ENCODE measurements around the gene PDK1. TPM values are rescaled to one million over a fixed set of nuclear protein-coding genes. Genes with fewer than 3 reads are reported as not detected.

PDK1 gene
- total RNA-seq, 1 experiment from 2014 or later = 74.7 TPM

DNA sequence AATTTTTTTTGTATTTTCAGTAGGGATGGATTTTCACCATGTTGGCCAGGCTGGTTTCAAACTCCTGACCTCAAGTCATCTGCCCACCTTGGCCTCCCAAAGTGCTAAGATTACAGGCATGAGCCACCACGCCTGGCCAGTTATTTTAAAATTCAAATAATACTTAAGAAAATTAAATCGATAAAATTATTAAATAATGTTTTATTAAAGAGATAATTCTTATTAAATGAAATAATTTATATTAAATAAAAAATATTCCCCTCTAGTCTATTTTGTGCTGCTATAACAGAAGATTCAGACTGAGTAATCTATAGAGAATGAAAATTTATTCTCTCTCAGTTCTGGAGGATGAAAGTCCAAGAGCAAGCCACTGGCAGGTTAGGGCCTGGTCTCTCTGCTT, 61.2 kb downstream of the PDK1 start:
- Mint-ChIP-seq H3K27ac (no peak overlapping the region), H3K36me3 (ENCODE audit: insufficient read depth in 1 of 3, low read depth in 3 of 3) (peaks cover 12 to 15% (median 14%) of the 10 kb centered on the region in 3 experiments; a peak in 6 of 7 replicates), H3K27me3 (ENCODE audit: low read depth) (no peaks in the 10 kb centered on the region), H3K4me3 (no peak overlapping the region), H3K4me1 (peaks cover 0 to 4% of the 10 kb centered on the region in 2 experiments; a peak in 1 of 4 replicates), H3K9me3 (peaks cover 4 to 10% of the 10 kb centered on the region in 2 experiments; a peak in 4 of 5 replicates)
- Histone ChIP-seq H2BK15ac (ENCODE audit: low read depth, low read length) (no peak overlapping the region), H3K18ac (ENCODE audit: insufficient read length, low read depth, low read length) (no peak overlapping the region), H2BK5ac (ENCODE audit: insufficient read length, low read length) (no peak overlapping the region), H3K79me1 (ENCODE audit: insufficient read depth, low read depth, low read length, poor library complexity, severe bottlenecking) (no peaks in the 10 kb centered on the region), H3K56ac (ENCODE audit: insufficient read length, low read depth, low read length) (no peak overlapping the region), H4K91ac (ENCODE audit: insufficient read length, low read depth, low read length) (no peak overlapping the region), H4K5ac (ENCODE audit: insufficient read length, low read depth, low read length) (no peak overlapping the region), H2BK120ac (ENCODE audit: low read depth, low read length, poor library complexity, severe bottlenecking) (no peak overlapping the region), H2BK20ac (ENCODE audit: low read depth, low read length, poor library complexity, severe bottlenecking) (no peak overlapping the region), H3K23ac (ENCODE audit: insufficient read length, low read depth, low read length) (no peak overlapping the region), H3K4me2 (ENCODE audit: insufficient read depth, insufficient read length, low read length) (no peak overlapping the region), H4K20me1 (ENCODE audit: control insufficient read depth, insufficient read depth, insufficient read length) (no peaks in the 10 kb centered on the region), H3K27me3 (ENCODE audit: insufficient read depth, low read length) (no peaks in the 10 kb centered on the region), H2AFZ (ENCODE audit: low read length) (no peak overlapping the region), H3K27ac (ENCODE audit: insufficient read length, low read depth, low read length) (no peak overlapping the region), H3K14ac (ENCODE audit: insufficient read depth, low read length) (no peak overlapping the region), H3K4ac (ENCODE audit: low read depth, low read length) (no peak overlapping the region), H2BK12ac (ENCODE audit: insufficient read length, low read depth, low read length) (no peak overlapping the region), H3K23me2 (ENCODE audit: insufficient read length, low read depth, low read length, poor library complexity, severe bottlenecking) (no peaks in the 10 kb centered on the region), H4K8ac (replicated peaks; ENCODE audit: insufficient read length, low read depth, low read length) (no peak overlapping the region), H3K9me3 (ENCODE audit: control insufficient read depth, low read depth, low read length) (no peaks in the 10 kb centered on the region), H3T11ph (ENCODE audit: low read length) (no peak overlapping the region), H3K4me1 (ENCODE audit: insufficient read depth, low read length) (no peaks in the 10 kb centered on the region), H3K9ac (ENCODE audit: extremely low read depth, insufficient read length, low read length) (no peak overlapping the region), H2AK5ac (ENCODE audit: insufficient read length, low read length) (no peak overlapping the region), H3K79me2 (ENCODE audit: insufficient read depth, low read length) (no peaks in the 10 kb centered on the region)
- no peak for DNase-seq
- TF ChIP-seq, protein P1, sequence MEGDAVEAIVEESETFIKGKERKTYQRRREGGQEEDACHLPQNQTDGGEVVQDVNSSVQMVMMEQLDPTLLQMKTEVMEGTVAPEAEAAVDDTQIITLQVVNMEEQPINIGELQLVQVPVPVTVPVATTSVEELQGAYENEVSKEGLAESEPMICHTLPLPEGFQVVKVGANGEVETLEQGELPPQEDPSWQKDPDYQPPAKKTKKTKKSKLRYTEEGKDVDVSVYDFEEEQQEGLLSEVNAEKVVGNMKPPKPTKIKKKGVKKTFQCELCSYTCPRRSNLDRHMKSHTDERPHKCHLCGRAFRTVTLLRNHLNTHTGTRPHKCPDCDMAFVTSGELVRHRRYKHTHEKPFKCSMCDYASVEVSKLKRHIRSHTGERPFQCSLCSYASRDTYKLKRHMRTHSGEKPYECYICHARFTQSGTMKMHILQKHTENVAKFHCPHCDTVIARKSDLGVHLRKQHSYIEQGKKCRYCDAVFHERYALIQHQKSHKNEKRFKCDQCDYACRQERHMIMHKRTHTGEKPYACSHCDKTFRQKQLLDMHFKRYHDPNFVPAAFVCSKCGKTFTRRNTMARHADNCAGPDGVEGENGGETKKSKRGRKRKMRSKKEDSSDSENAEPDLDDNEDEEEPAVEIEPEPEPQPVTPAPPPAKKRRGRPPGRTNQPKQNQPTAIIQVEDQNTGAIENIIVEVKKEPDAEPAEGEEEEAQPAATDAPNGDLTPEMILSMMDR (conservative IDR thresholded peaks at IDR 0.05) = no peak
- WGBS (ENCODE audit: extremely low coverage, insufficient read length, low lambda C conversion rate) = no CpG with 5 or more reads among the region's 2 CpGs
